ENCODE measurements around the gene SLC25A1. TPM values are rescaled to one million over a fixed set of nuclear protein-coding genes. Genes with fewer than 3 reads are reported as not detected.

Gene SLC25A1
- total and polyA plus RNA-seq, 10 of the 15 experiments (the other 5 are each of a cell fraction or from before 2014, with no cell fraction given): 2.3 to 79.0 (median 30.3) TPM

DNA sequence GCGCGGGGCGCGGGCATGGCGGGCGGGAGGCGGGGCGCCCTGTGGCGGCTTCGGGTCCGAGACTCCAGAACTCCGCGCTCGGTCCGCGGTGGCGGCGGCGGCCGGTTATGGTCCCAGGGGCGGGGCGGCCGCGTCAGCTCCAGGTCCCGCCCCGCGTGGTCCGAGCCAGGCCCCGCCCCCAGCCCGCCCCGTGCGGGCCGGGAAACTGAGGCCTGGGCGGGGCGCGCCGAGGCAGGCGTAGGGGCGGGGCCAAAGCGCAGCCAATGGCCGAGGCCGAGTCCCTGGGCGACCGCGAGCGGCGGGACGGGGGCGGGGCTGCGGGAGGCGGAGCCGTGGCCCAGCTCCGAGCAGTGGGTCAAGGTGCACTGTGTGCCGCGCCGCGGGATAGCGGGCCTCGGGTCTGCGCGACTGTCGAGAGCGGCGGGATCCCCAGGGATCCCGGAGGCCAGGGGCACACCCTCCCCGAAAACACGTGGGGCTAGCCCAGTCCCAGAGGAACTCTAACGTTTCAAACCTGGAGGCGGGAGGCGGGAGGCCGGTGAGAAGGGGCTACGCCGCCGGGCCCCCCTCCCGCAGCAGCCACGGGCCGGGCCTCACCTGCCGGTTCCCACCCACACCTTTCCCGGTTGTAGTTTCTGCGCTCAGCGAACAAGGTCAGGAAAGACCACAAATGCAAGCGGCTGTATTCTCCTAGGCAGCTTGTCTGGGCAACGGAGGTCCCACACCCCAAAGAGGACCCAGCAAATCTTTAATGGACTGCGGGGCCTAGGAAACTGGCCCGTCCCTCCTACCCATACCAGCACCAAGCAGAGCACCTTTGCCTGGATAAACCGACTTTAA, at the start of gene SLC25A1 (continued):
- peak in 1 of 2 experiments; percentile 39; a peak in 1 of 3 replicates for TF ChIP-seq EGR1 (IDR thresholded peaks at IDR 0.05; ENCODE audit: borderline replicate concordance in 1 of 2, low read depth in 2 of 2, low read length in 2 of 2)

GRCh38 chr22:19228179-19228578, 49.6 kb upstream of the SLC25A1 start:
- no TSS peak for BruUV-seq (replicated peaks)
- intact Hi-C loops (cut with micrococcal nuclease; ENCODE audit: unreplicated experiment) (no loop called here), in situ Hi-C loops (cut with MboI) (no loop called here)
- H3K36me3 ChIP-seq (ENCODE audit: control insufficient read depth in 2 of 2, insufficient read depth in 2 of 2, low read length in 1 of 2): no peaks in the 10 kb centered on the region
- H3K9ac ChIP-seq (ENCODE audit: control insufficient read depth, insufficient read depth, low read length): no peak overlapping the region
- H3K79me2 ChIP-seq (ENCODE audit: control insufficient read depth, insufficient read depth, low read length): no peaks in the 10 kb centered on the region
- no peaks in the 10 kb centered on the region for H4K20me1 ChIP-seq (ENCODE audit: control insufficient read depth, insufficient read depth)
- ATAC-seq: no peak
- H3K4me3 ChIP-seq: no peak overlapping the region
- H3K27ac ChIP-seq (ENCODE audit: control insufficient read depth, insufficient read depth): no peak overlapping the region
- ChIA-PET SMC1A (ENCODE audit: uncharacterized antibody, unreplicated experiment) (no interaction called here), RAD21 (ENCODE audit: unreplicated experiment) (no interaction called here), POLR2A (no interaction called here), CTCF (no interaction called here)
- FAIRE-seq: no peak
- no peaks in the 10 kb centered on the region for H3K9me3 ChIP-seq (replicated peaks; ENCODE audit: control insufficient read depth, insufficient read depth, low read length)
- H3K4me1 ChIP-seq (ENCODE audit: control insufficient read depth, insufficient read depth, low read length): no peaks in the 10 kb centered on the region
- H3K4me2 ChIP-seq (ENCODE audit: control insufficient read depth, insufficient read depth): no peak overlapping the region
- H3K27me3 ChIP-seq (replicated peaks in 1 of 2; ENCODE audit: control insufficient read depth in 2 of 2, insufficient read depth in 2 of 2, low read length in 1 of 2): peaks cover 1 to 2% of the 10 kb centered on the region in 2 experiments; a peak in 2 of 4 replicates
- no peak for DNase-seq (ENCODE audit: low read depth, low spot score)
- 28% methylated on average over 4 of the region's 4 CpGs for WGBS (ENCODE audit: insufficient coverage, insufficient replicate concordance, low lambda C conversion rate, missing lambda C conversion rate)
- no peak overlapping the region for H2AFZ ChIP-seq (ENCODE audit: control insufficient read depth, low read depth, low read length)
- no peak for TF ChIP-seq HSF1 (IDR thresholded peaks at IDR 0.05; ENCODE audit: low read depth, low read length)
- no peak for TF ChIP-seq NFYB (IDR thresholded peaks at IDR 0.05; ENCODE audit: insufficient read depth, low read depth, low read length)
- no peak for TF ChIP-seq SPI1 (IDR thresholded peaks at IDR 0.05; ENCODE audit: borderline replicate concordance, insufficient read depth, low read depth, low read length)
- no peak for TF ChIP-seq BRCA1 (IDR thresholded peaks at IDR 0.05; ENCODE audit: low read depth, low read length)
- TF ChIP-seq SP1 (IDR thresholded peaks at IDR 0.05; ENCODE audit: low read depth, low read length): no peak
- no peak for TF ChIP-seq ATF7 (IDR thresholded peaks at IDR 0.05; ENCODE audit: low read depth)
- TF ChIP-seq HCFC1 (IDR thresholded peaks at IDR 0.05; ENCODE audit: low read length): no peak
- TF ChIP-seq REST (IDR thresholded peaks at IDR 0.05; ENCODE audit: low read depth, low read length): no peak
- TF ChIP-seq WRNIP1 (IDR thresholded peaks at IDR 0.05; ENCODE audit: borderline replicate concordance, low read depth, low read length): no peak
- no peak for TF ChIP-seq BCL11A (IDR thresholded peaks at IDR 0.05; ENCODE audit: low read depth, low read length)
- TF ChIP-seq SRF (IDR thresholded peaks at IDR 0.05; ENCODE audit: low read depth in 2 of 2, low read length in 2 of 2): no peak
- TF ChIP-seq, protein P1, sequence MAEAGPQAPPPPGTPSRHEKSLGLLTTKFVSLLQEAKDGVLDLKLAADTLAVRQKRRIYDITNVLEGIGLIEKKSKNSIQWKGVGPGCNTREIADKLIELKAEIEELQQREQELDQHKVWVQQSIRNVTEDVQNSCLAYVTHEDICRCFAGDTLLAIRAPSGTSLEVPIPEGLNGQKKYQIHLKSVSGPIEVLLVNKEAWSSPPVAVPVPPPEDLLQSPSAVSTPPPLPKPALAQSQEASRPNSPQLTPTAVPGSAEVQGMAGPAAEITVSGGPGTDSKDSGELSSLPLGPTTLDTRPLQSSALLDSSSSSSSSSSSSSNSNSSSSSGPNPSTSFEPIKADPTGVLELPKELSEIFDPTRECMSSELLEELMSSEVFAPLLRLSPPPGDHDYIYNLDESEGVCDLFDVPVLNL (IDR thresholded peaks at IDR 0.05; ENCODE audit: low read depth, low read length): no peak
- TF ChIP-seq RELB (IDR thresholded peaks at IDR 0.05; ENCODE audit: low read depth): no peak

Data from GM12878 (cell line).